T-helper 17 cell (primary cell): ENCODE results near the gene UCK2. TPM values are rescaled to one million over a fixed set of nuclear protein-coding genes. Genes with fewer than 3 reads are reported as not detected.

Source experiments
- ATAC-seq: fragments of 150-1000 bp; cut with Tn5 transposase; 2 replicates; pipeline ENCODE4 v1.10.0; 2021; ENCODE audit warnings: mild to moderate bottlenecking, moderate library complexity
- DNase-seq, 3 donors: peaks; one replicate each; pipeline versions ENCODE4 v3.0.0 to v3.0.0-alpha.2; 2020 to 2021
- H3K9me3 ChIP-seq: one replicate; pipeline ENCODE4 v1.7.0; 2013; ENCODE audit warnings: low read length, mild to moderate bottlenecking; ENCODE audit not compliant: control insufficient read depth, poor library complexity, severe bottlenecking
- H3K27ac Mint-ChIP-seq: one replicate; pipeline ENCODE4 v1.8.0; 2022; ENCODE audit warnings: mild to moderate bottlenecking, moderate library complexity, mixed read lengths
- H3K27me3 Mint-ChIP-seq: one replicate; pipeline ENCODE4 v1.8.0; 2022; ENCODE audit warnings: mixed read lengths
- H3K36me3 Mint-ChIP-seq: one replicate; pipeline ENCODE4 v1.8.0; 2022; ENCODE audit warnings: low read depth, mixed read lengths
- H3K4me1 Mint-ChIP-seq: one replicate; pipeline ENCODE4 v1.8.0; 2022; ENCODE audit warnings: mild to moderate bottlenecking, mixed read lengths
- H3K4me3 Mint-ChIP-seq: one replicate; pipeline ENCODE4 v1.8.0; 2022; ENCODE audit warnings: mild to moderate bottlenecking, moderate library complexity, mixed read lengths
- total RNA-seq, 4 donors: library from RNA in 2 of 4; stranded (reverse) in 2 of 4; gene quantifications; one replicate each; pipeline ENCODE4 v1.2.3 and lab custom pipeline; 2022 to 2026

UCK2 gene
- total RNA-seq, 2 donors from 2014 or later, result 3.3 to 5.6 TPM

GRCh38 chr1:165895451-165895871 is 68.0 kb downstream of the UCK2 start:
- no peaks in the 10 kb centered on the region for H3K9me3 ChIP-seq
- H3K27me3 Mint-ChIP-seq, result no peaks in the 10 kb centered on the region
- no peak overlapping the region for H3K27ac Mint-ChIP-seq
- ATAC-seq (no peak), DNase-seq (no peak)
- no peak overlapping the region for H3K4me3 Mint-ChIP-seq
- H3K36me3 Mint-ChIP-seq, result peaks cover 12% of the 10 kb centered on the region
- H3K4me1 Mint-ChIP-seq, result peaks cover 17% of the 10 kb centered on the region

- ATAC-seq (no peak), DNase-seq (no peak)
- peaks cover 12% of the 10 kb centered on the region for H3K36me3 Mint-ChIP-seq
- H3K27ac Mint-ChIP-seq, result no peak overlapping the region
- H3K9me3 ChIP-seq, result no peaks in the 10 kb centered on the region
- H3K4me1 Mint-ChIP-seq, result peaks cover 17% of the 10 kb centered on the region
- H3K27me3 Mint-ChIP-seq, result no peaks in the 10 kb centered on the region
- H3K4me3 Mint-ChIP-seq, result no peak overlapping the region
Observed at GRCh38 chr1:165896277-165896676, 68.9 kb downstream of the UCK2 start.

GRCh38 chr1:165897326-165898303 is 70.2 kb downstream of the UCK2 start:
- ATAC-seq (peak; percentile 28), DNase-seq (no peak)
- Mint-ChIP-seq H3K4me1 (peaks cover 13% of the 10 kb centered on the region), H3K4me3 (no peak overlapping the region), H3K27ac (peak overlapping the region; percentile 91), H3K27me3 (no peaks in the 10 kb centered on the region), H3K36me3 (peaks cover 5% of the 10 kb centered on the region)
- no peaks in the 10 kb centered on the region for H3K9me3 ChIP-seq

- Mint-ChIP-seq H3K27ac (peak overlapping the region; percentile 11), H3K36me3 (no peaks in the 10 kb centered on the region), H3K4me3 (no peak overlapping the region)
Observed at GRCh38 chr1:165898837-165899236, 71.4 kb downstream of the UCK2 start.

GRCh38 chr1:165899461-165899941 is 72.1 kb downstream of the UCK2 start:
- H3K4me3 Mint-ChIP-seq, result no peak overlapping the region
- no peaks in the 10 kb centered on the region for H3K9me3 ChIP-seq
- peaks cover 11% of the 10 kb centered on the region for H3K4me1 Mint-ChIP-seq
- H3K27me3 Mint-ChIP-seq, result no peaks in the 10 kb centered on the region
- peak overlapping the region; percentile 11 for H3K27ac Mint-ChIP-seq
- H3K36me3 Mint-ChIP-seq, result no peaks in the 10 kb centered on the region
- DNase-seq (no peak), ATAC-seq (no peak)

More at GRCh38 chr1:165898837-165899236, 71.4 kb downstream of the UCK2 start:
- DNase-seq (no peak), ATAC-seq (no peak)
- Mint-ChIP-seq H3K27me3 (no peaks in the 10 kb centered on the region), H3K4me1 (peaks cover 11% of the 10 kb centered on the region)
- H3K9me3 ChIP-seq, result no peaks in the 10 kb centered on the region

GRCh38 chr1:165900576-165901380 is 73.4 kb downstream of the UCK2 start:
- H3K4me1 Mint-ChIP-seq, result peaks cover 11% of the 10 kb centered on the region
- ATAC-seq (no peak), DNase-seq (no peak)
- no peaks in the 10 kb centered on the region for H3K9me3 ChIP-seq
- no peaks in the 10 kb centered on the region for H3K27me3 Mint-ChIP-seq
- no peaks in the 10 kb centered on the region for H3K36me3 Mint-ChIP-seq
- peak overlapping the region; percentile 32 for H3K27ac Mint-ChIP-seq
- no peak overlapping the region for H3K4me3 Mint-ChIP-seq

DNA sequence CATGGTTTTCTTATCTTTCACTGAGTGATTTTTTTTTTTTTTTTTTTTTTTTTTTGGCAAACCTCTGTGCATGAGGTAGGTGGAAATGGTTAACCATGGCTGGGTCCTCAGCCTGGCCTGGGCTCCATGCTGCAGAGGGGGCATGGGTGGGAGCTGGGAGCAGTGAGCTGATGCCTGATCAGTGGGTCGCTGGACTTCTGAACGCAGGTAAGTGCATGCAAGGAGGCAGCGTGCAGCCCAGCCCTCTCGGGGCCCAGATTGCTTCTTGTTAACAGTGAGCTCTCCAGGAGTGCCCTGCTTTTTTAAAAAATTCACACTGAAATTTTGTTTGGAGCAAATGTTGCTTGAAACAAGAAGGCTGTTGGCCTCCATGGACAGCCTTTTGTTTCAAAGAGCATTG is 75.2 kb downstream of the UCK2 start:
- no peak overlapping the region for H3K27ac Mint-ChIP-seq
- DNase-seq, result no peak
- no peaks in the 10 kb centered on the region for H3K27me3 Mint-ChIP-seq
- H3K4me3 Mint-ChIP-seq, result no peak overlapping the region
- no peaks in the 10 kb centered on the region for H3K36me3 Mint-ChIP-seq
- peaks cover 4% of the 10 kb centered on the region for H3K4me1 Mint-ChIP-seq
- no peak for ATAC-seq
- no peaks in the 10 kb centered on the region for H3K9me3 ChIP-seq

GRCh38 chr1:165903672-165904071 is 76.3 kb downstream of the UCK2 start:
- no peaks in the 10 kb centered on the region for H3K27me3 Mint-ChIP-seq

DNA sequence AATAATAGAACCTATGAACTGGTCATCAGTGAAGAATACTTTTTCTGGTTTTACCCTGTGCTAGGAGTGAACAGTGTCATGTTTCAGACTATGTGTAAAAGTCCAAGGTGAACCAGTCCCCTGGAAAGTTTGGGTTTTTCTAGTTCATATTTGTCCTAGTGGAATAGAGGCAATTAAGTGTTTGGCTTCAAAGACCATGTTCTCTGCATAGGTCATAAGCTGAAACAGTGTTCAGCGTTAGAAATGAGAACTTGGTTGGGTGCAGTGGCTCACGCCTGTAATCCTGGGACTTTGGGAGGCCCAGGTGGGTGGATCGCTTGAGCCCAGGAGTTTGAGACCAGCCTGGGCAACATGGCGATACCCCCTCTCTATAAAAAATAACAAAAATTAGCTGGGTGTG is 77.5 kb downstream of the UCK2 start:
- Mint-ChIP-seq H3K36me3 (no peaks in the 10 kb centered on the region), H3K4me1 (peaks cover 2% of the 10 kb centered on the region), H3K27me3 (no peaks in the 10 kb centered on the region), H3K4me3 (no peak overlapping the region), H3K27ac (no peak overlapping the region)
- DNase-seq (no peak), ATAC-seq (no peak)
- no peaks in the 10 kb centered on the region for H3K9me3 ChIP-seq

More at GRCh38 chr1:165903672-165904071, 76.3 kb downstream of the UCK2 start:
- Mint-ChIP-seq H3K4me1 (peaks cover 2% of the 10 kb centered on the region), H3K36me3 (no peaks in the 10 kb centered on the region), H3K27ac (no peak overlapping the region), H3K4me3 (no peak overlapping the region)
- ATAC-seq (no peak), DNase-seq (no peak)
- no peaks in the 10 kb centered on the region for H3K9me3 ChIP-seq

GRCh38 chr1:165905853-165906252 is 78.4 kb downstream of the UCK2 start:
- Mint-ChIP-seq H3K4me3 (no peak overlapping the region), H3K36me3 (no peaks in the 10 kb centered on the region), H3K27ac (no peak overlapping the region), H3K27me3 (no peaks in the 10 kb centered on the region), H3K4me1 (no peaks in the 10 kb centered on the region)
- DNase-seq, result no peak
- no peaks in the 10 kb centered on the region for H3K9me3 ChIP-seq
- ATAC-seq, result no peak

DNA sequence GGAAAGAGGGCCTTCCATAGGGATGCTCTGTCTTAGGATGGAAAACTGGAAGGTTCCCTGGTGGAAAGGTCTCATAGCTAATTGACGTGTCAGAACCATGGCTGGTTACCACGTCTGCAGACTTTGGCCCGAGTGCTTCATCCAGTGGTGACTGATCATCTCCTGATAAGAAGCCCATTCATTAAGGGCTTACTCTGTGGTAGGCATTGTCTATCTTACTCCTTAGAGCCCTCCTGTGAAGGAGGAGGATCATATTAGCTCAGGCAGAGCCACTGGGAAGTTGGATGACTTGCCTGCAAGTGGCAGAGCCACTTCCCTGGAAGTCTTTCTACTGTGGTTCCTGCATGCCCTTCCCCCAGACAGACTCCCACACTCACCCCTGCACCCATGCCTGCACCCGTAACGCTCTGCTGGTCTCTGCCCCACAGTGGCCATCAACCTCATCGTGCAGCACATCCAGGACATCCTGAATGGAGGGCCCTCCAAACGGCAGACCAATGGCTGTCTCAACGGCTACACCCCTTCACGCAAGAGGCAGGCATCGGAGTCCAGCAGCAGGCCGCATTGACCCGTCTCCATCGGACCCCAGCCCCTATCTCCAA is 79.9 kb downstream of the UCK2 start:
- H3K36me3 Mint-ChIP-seq, result no peaks in the 10 kb centered on the region
- H3K4me1 Mint-ChIP-seq, result no peaks in the 10 kb centered on the region
- ATAC-seq, result no peak
- no peaks in the 10 kb centered on the region for H3K9me3 ChIP-seq
- DNase-seq, result no peak
- H3K27ac Mint-ChIP-seq, result no peak overlapping the region
- H3K4me3 Mint-ChIP-seq, result no peak overlapping the region
- no peaks in the 10 kb centered on the region for H3K27me3 Mint-ChIP-seq

GRCh38 chr1:165910764-165911421 is 83.5 kb downstream of the UCK2 start:
- Mint-ChIP-seq H3K27me3 (no peaks in the 10 kb centered on the region), H3K4me1 (peaks cover 2% of the 10 kb centered on the region), H3K27ac (peak overlapping the region; percentile 72), H3K36me3 (no peaks in the 10 kb centered on the region), H3K4me3 (no peak overlapping the region)
- no peaks in the 10 kb centered on the region for H3K9me3 ChIP-seq
- DNase-seq, result no peak
- ATAC-seq, result no peak
